ENCODE results near the gene RFC3.

Gene RFC3

GRCh38 chr13:33869005-33869404 lies 51.1 kb downstream of the RFC3 start:
- DNase-seq: no peak

- no peak for DNase-seq
Measured at GRCh38 chr13:33870046-33870668, 52.2 kb downstream of the RFC3 start.

GRCh38 chr13:33871207-33872004 lies 53.5 kb downstream of the RFC3 start:
- no peak for DNase-seq

GRCh38 chr13:33872005-33872351 lies 54.0 kb downstream of the RFC3 start:
- no peak for DNase-seq

GRCh38 chr13:33873251-33873908 lies 55.4 kb downstream of the RFC3 start:
- no peak for DNase-seq

- DNase-seq: no peak
Measured at GRCh38 chr13:33874871-33875270, 56.9 kb downstream of the RFC3 start.

- DNase-seq: no peak
Measured at GRCh38 chr13:33875618-33876401, 57.9 kb downstream of the RFC3 start.

GRCh38 chr13:33876716-33877394 lies 58.9 kb downstream of the RFC3 start:
- no peak for DNase-seq

- DNase-seq: no peak
Measured at GRCh38 chr13:33879118-33879517, 61.2 kb downstream of the RFC3 start.

GRCh38 chr13:33882804-33883203 lies 64.9 kb downstream of the RFC3 start:
- no peak for DNase-seq

- DNase-seq: no peak
Measured at GRCh38 chr13:33884531-33885220, 66.7 kb downstream of the RFC3 start.
